Activated T-cell treated with anti-CD3 and anti-CD28 coated beads, Interleukin-2, amount 50 U/mL, for 24 hours (primary cell): Measurements from ENCODE around the gene ISL1.

ENCODE experiments used
- DNase-seq: peaks from one replicate; pipeline ENCODE4 v3.0.0-alpha.2; 2020
- H3K27ac Mint-ChIP-seq: 2 replicates; pipeline ENCODE4 v1.8.0; 2020; ENCODE audit warnings: mild to moderate bottlenecking, mixed read lengths
- H3K27me3 Mint-ChIP-seq: 2 replicates; pipeline ENCODE4 v1.8.0; 2020; ENCODE audit warnings: mixed read lengths
- H3K36me3 Mint-ChIP-seq: 2 replicates; pipeline ENCODE4 v1.8.0; 2020; ENCODE audit warnings: low read depth, mixed read lengths
- H3K4me1 Mint-ChIP-seq: 2 replicates; pipeline ENCODE4 v1.8.0; 2020; ENCODE audit warnings: low read depth, mixed read lengths
- H3K4me3 Mint-ChIP-seq: 2 replicates; pipeline ENCODE4 v1.8.0; 2020; ENCODE audit warnings: mild to moderate bottlenecking, moderate library complexity, mixed read lengths
- H3K9me3 Mint-ChIP-seq: 2 replicates; pipeline ENCODE4 v1.8.0; 2020; ENCODE audit warnings: mixed read lengths

Gene ISL1

DNA sequence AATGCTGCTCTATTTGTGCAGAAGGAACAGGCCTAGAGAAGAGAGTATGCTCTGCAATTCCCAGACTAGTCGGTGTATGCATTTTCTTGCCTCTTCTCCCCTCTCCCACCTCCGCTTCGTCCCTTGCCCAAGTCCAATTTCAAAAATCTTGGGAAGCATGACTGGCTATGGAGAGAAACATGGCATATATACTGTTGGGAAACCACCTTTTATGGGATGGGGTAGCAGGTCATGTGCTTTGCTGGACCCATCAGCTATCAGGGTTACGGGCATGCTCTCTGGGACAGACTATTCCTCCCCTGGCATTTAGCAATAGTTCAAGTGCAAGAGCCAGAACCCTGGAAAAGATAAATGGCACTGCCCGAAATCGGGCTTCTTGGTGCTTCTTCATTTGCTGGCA is 12.0 kb downstream of the ISL1 start:
- peaks cover 79% of the 10 kb centered on the region for H3K27me3 Mint-ChIP-seq
- H3K4me1 Mint-ChIP-seq = no peaks in the 10 kb centered on the region
- H3K27ac Mint-ChIP-seq = no peak overlapping the region
- no peak for DNase-seq
- peaks cover 3% of the 10 kb centered on the region for H3K9me3 Mint-ChIP-seq
- H3K36me3 Mint-ChIP-seq = no peaks in the 10 kb centered on the region
- H3K4me3 Mint-ChIP-seq = no peak overlapping the region

DNA sequence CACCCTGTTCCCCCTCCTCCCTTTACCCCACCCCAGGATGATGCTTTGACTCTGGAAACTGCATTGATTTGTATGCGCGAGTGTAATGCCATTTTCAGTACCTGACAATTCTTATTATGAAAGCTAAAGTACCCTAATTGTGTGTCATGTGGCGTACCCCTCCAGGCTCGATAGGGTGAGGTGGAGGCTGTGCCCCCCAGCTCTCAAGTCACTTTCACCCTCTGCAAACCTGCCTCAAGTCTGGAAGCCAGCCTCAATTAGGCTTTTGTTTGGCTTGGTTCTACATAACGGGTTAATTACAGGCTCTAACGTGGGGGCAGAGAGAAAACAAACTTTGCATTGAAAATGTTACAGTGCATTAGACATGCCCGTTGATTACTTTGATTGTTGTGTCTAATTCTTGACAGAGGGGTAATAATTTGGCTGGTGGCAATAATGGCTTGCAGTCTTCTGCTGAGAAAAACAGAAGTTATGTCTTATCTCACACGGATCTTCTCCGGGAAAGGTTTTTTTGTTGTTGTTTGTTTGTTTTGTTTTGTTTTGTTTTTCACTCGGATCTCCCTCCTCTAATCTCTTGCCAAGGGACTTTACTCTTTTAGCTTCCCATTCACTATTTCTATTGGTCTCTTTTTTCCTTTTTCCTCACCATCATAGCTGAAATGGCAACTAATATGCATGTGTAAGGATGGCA is 12.6 kb downstream of the ISL1 start:
- H3K4me3 Mint-ChIP-seq = no peak overlapping the region
- peaks cover 6% of the 10 kb centered on the region for H3K9me3 Mint-ChIP-seq

DNA sequence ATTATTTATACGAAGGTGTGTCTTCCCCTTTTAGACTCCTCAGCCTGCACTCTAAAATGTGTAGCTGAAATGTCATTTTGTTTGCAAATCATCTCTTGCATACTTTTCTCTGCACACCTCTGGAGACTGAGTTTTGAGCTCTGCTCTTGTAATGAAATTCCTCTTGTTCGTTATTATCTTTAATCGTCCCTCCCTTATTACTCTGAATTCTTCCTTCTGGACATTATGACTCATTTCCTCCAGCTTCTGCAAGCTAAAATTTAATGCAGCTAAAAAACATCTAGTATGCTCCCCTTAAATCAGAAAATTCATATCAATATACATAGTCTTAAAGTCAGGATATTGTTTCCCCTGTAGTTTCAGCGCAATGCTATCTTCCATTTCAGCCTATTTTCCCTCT is 13.5 kb downstream of the ISL1 start:
- Mint-ChIP-seq H3K4me3 (no peak overlapping the region), H3K9me3 (peaks cover 6% of the 10 kb centered on the region), H3K4me1 (no peaks in the 10 kb centered on the region), H3K36me3 (no peaks in the 10 kb centered on the region), H3K27me3 (peaks cover 74% of the 10 kb centered on the region), H3K27ac (no peak overlapping the region)
- DNase-seq = no peak

More for the DNA sequence above, 12.6 kb downstream of the ISL1 start:
- no peaks in the 10 kb centered on the region for H3K4me1 Mint-ChIP-seq
- H3K36me3 Mint-ChIP-seq = no peaks in the 10 kb centered on the region
- H3K27me3 Mint-ChIP-seq = peaks cover 78% of the 10 kb centered on the region
- DNase-seq = no peak
- H3K27ac Mint-ChIP-seq = no peak overlapping the region

DNA sequence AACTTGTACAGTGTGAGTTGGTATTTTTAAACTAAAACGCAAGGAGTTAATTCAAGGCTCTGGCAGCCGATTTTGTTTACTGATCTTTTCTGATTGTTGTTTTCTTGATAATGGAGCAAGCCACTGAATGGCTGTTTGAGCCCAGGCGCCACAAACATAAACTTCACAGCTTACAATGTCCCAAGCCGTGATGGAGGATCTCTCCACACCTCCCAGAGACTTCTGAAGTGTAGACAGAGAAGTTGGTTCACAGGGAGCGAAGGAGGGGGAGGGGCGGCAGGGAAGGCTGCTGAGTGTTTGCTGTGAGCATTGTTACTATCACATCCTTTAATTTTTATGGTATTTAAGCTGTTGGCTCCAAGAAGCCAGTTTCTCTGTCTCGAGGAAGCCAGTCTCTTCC is 14.7 kb downstream of the ISL1 start:
- Mint-ChIP-seq H3K27ac (no peak overlapping the region), H3K36me3 (no peaks in the 10 kb centered on the region), H3K9me3 (peaks cover 6% of the 10 kb centered on the region), H3K27me3 (peaks cover 72% of the 10 kb centered on the region), H3K4me3 (no peak overlapping the region), H3K4me1 (no peaks in the 10 kb centered on the region)
- DNase-seq = no peak

DNA sequence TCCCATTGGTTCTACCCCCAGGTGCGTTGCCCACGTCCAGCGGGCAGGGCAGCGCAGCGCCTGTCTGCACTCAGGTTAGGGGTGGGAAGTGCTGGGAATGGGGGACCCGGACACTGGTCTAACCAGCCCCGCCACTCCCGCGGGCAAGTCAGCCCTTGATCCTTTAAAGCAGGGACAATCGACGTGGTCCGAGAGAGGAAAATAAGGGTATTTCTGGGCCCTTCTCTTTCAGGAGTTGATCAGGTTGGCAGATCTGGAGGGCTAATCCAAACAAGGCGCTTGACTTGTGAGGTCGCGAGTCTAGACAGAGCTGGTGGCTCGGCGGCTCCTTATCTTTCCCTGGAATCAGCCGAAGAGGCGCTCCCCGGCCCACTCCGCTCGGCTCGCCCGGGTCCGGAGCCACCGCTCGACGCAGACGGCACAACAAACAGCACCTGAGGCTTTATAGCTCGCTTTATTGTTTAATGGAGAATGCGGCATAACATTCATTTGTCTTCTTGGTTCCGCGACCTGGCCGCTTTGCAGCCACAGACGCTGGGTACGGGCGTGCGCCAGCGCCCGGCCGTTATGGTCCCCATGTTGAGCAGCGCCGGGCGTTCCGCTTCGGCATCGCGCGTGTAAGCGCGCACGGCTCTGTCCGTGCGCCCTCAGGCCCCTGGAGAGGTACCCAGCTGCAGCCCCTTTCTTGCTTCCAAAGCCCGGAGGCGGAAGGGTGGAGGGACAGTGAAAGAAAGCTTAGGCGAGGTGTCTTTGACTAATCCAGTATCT is 15.8 kb downstream of the ISL1 start:
- DNase-seq = no peak
- Mint-ChIP-seq H3K27ac (no peak overlapping the region), H3K36me3 (no peaks in the 10 kb centered on the region), H3K27me3 (peaks cover 68% of the 10 kb centered on the region), H3K4me3 (no peak overlapping the region), H3K9me3 (peaks cover 6% of the 10 kb centered on the region), H3K4me1 (no peaks in the 10 kb centered on the region)

DNA sequence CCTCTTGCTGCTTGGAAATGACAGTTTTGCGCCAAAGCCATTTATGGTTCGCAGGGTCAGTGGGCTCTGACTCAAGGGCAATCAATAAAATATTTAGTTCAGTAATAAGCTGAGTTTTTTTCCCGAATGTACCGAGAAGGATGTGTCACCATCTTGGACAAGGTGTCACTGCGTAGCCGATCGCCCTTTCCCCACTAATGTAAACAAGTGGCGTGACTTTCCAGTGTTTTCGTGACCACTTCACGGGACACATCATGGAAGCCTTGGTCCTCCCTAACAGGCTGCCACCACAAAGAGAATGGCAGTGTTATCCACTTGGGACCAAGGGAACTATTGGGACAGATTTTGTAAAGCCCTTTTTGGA is 16.4 kb downstream of the ISL1 start:
- H3K36me3 Mint-ChIP-seq = no peaks in the 10 kb centered on the region
- peaks cover 65% of the 10 kb centered on the region for H3K27me3 Mint-ChIP-seq

DNA sequence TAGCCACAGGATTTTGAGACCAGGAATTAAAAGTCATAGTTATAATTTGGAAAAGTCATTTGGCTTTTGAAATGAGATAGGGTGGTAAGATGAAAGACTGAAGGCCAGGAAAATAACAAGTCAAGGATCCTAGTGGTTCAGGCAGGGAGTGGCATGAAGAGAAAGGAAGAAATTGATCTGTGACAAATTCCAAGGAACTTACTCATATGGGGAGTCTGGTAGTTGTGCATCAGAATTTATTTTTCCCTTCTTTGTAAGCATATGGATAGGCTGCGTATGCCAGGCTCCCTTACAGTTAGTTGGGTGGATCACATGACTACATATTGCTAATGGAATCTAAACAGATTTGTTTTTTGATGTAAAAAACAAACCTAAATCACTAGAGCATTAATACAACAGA is 21.0 kb downstream of the ISL1 start:
- Mint-ChIP-seq H3K4me1 (no peaks in the 10 kb centered on the region), H3K36me3 (no peaks in the 10 kb centered on the region), H3K9me3 (peaks cover 6% of the 10 kb centered on the region), H3K27me3 (peaks cover 22% of the 10 kb centered on the region), H3K4me3 (no peak overlapping the region), H3K27ac (no peak overlapping the region)
- no peak for DNase-seq

More for the DNA sequence above, 16.4 kb downstream of the ISL1 start:
- H3K9me3 Mint-ChIP-seq = peaks cover 6% of the 10 kb centered on the region
- no peaks in the 10 kb centered on the region for H3K4me1 Mint-ChIP-seq
- no peak overlapping the region for H3K27ac Mint-ChIP-seq
- DNase-seq = no peak
- H3K4me3 Mint-ChIP-seq = no peak overlapping the region

DNA sequence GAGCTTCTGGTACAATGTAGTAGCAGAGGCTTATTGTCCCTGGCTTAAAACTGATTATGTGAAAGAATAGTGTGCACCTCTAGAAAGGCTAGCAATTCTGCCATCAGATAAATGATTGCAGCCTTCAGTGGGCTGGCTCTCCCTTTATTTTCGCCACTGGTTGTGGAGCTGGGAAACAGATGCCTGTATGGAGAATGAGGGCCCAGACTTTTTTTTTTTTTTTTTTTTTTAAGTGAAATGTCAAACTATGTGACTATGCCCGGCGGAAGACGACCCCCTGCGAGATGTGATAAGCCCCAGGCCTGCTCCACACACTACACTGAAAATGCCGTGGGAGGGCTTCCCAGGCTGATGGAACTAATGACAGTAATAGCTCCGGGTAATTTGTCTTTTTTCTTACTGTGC is 28.7 kb downstream of the ISL1 start:
- H3K4me3 Mint-ChIP-seq = no peak overlapping the region
- H3K36me3 Mint-ChIP-seq = no peaks in the 10 kb centered on the region
- no peaks in the 10 kb centered on the region for H3K4me1 Mint-ChIP-seq
- no peaks in the 10 kb centered on the region for H3K27me3 Mint-ChIP-seq
- DNase-seq = no peak
- no peak overlapping the region for H3K27ac Mint-ChIP-seq
- H3K9me3 Mint-ChIP-seq = peaks cover 2% of the 10 kb centered on the region

DNA sequence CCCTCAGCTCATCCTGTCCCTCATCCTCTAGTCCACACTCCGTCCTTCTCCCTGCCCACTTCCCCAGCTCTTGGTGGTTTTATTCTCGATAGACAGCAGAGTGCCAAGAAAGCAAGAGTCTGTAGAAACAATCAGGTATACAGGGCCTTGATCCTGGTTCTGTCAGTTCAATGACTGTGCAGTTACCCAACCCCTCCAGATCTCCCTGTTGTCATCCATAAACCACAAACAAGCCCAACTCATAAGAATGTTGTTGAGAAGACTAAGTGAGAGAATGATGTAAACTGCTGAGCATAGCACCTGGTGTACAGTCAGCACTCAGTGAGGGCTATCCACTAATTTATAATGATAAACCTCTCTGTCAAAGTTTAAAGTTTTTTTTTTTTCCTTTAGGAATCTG is 31.3 kb downstream of the ISL1 start:
- Mint-ChIP-seq H3K4me1 (no peaks in the 10 kb centered on the region), H3K27ac (no peak overlapping the region), H3K36me3 (no peaks in the 10 kb centered on the region), H3K27me3 (no peaks in the 10 kb centered on the region), H3K4me3 (no peak overlapping the region), H3K9me3 (peaks cover 4% of the 10 kb centered on the region)
- DNase-seq = no peak

DNA sequence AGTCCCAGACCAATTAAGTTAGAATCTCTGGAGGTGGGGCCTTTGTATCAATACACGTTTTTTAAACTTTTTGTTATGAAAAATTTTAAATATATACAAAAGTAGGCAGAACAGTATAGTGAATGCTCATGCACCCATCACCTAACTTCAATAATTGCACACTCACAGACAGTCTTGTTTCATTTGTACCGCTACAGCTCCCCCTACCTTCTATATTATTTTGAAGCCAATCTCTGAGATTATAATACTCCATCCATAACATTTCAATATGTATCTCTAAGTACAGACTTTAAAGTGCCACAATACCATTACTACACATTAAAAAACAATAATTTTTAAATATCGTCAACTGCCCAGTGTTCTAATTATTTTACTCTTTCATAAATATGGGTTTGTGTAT is 32.9 kb downstream of the ISL1 start:
- DNase-seq = no peak
- H3K36me3 Mint-ChIP-seq = no peaks in the 10 kb centered on the region
- peaks cover 4% of the 10 kb centered on the region for H3K9me3 Mint-ChIP-seq
- H3K27ac Mint-ChIP-seq = no peak overlapping the region
- no peaks in the 10 kb centered on the region for H3K4me1 Mint-ChIP-seq
- no peaks in the 10 kb centered on the region for H3K27me3 Mint-ChIP-seq
- no peak overlapping the region for H3K4me3 Mint-ChIP-seq

DNA sequence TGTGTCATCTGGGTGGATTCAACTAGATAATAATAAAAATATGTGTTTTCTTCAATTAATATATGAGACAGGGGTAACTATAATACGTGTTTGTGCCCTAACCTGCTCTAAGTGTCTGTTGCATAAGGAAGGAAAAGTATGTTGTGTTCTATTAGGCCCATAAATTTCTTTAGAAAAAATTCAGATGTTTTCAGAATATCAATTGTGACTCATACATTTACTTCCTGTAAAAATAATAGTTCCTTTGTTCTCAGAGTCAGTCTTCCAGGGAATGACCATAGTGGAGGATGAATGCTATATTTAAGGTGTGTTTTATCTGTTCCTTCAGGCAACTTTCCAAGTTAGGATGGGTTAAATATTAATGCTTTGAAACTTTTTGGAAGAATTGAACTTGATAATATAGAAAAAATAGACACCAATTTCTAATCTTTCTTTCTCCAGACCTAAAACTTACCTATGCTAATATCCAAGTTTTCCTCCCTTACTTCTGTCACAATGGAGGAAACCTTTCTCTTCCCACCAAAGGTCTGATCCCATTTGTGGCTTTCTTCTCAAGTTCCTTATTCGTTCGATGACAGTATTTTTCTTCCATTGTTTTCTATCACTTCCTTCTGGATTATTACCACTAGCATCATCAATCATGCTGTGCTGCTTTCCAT is 49.9 kb downstream of the ISL1 start:
- Mint-ChIP-seq H3K27ac (no peak overlapping the region), H3K4me1 (no peaks in the 10 kb centered on the region), H3K36me3 (no peaks in the 10 kb centered on the region), H3K4me3 (no peak overlapping the region), H3K9me3 (peaks cover 3% of the 10 kb centered on the region), H3K27me3 (no peaks in the 10 kb centered on the region)
- no peak for DNase-seq

DNA sequence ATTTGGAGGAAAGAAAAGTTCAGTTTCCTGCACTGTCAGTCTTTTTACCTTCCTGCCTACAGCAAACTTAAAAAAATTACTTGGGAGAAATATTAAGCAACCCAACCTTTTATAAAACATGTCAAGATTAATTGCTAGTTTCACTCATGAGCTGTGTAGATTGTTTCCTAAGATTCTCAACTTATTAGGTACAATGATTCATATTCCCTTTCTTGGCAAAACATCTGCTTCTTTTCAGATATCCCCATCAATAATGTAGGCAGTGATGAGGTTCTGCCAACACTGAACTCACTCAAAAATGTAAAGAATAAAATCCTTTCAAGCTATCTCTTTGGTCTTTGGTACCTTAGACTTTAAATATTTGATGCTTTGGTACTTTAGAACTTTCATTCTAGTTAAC is 56.0 kb downstream of the ISL1 start:
- no peaks in the 10 kb centered on the region for H3K36me3 Mint-ChIP-seq
- H3K4me1 Mint-ChIP-seq = no peaks in the 10 kb centered on the region
- no peak overlapping the region for H3K4me3 Mint-ChIP-seq
- no peak for DNase-seq
- peaks cover 7% of the 10 kb centered on the region for H3K9me3 Mint-ChIP-seq
- H3K27me3 Mint-ChIP-seq = no peaks in the 10 kb centered on the region
- H3K27ac Mint-ChIP-seq = no peak overlapping the region
